ENCODE results near the gene SMDT1.

DNA sequence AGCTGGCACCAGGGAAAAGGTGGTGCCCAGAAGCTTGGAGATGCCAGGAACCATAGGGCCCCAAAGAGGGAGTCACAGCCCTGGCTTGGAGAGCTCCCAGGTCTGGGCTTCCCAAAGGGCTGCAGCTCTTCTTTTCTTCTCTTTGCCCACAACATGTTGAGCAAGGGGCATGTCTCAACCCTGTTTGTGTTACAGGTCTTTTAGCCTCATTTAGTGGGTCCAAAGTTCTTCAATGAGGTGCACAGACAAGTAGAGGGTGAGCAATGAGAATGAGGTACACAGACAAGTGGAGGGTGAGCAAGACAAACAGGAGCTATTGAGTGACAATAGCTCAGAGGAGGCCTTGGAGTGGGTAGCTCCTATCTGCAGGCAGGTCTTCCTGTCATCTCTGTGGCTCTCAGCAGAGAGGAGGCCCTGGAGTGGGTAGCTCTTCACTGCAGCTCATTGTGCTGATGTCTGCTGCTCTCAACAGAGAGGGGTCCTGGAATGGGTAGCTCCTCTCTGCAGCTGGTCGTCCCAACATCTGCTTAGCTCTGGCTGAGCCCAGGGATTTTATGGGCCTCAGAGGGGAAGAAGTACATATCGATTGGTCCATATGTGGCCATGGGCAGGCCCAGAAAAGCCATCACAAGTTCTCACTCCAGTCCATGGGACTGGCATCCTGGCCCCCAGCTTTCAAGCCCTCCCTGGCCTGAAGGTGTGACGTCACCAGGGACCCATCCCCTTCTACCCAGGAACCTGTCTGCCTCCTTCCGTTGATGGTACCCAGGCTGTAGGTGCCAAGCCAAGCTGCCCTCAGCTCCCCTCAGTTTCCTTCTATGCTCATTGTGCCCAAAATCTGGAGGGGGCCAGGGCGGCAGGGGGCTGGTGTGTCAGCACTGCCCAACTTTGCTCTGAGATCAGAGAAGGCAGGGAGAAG, 46.0 kb upstream of the SMDT1 start:
- TF ChIP-seq EZH2phosphoT487 (IDR thresholded peaks at IDR 0.05; ENCODE audit: borderline replicate concordance, low read depth, low read length): no peak
- TF ChIP-seq, protein P1, sequence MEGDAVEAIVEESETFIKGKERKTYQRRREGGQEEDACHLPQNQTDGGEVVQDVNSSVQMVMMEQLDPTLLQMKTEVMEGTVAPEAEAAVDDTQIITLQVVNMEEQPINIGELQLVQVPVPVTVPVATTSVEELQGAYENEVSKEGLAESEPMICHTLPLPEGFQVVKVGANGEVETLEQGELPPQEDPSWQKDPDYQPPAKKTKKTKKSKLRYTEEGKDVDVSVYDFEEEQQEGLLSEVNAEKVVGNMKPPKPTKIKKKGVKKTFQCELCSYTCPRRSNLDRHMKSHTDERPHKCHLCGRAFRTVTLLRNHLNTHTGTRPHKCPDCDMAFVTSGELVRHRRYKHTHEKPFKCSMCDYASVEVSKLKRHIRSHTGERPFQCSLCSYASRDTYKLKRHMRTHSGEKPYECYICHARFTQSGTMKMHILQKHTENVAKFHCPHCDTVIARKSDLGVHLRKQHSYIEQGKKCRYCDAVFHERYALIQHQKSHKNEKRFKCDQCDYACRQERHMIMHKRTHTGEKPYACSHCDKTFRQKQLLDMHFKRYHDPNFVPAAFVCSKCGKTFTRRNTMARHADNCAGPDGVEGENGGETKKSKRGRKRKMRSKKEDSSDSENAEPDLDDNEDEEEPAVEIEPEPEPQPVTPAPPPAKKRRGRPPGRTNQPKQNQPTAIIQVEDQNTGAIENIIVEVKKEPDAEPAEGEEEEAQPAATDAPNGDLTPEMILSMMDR (conservative IDR thresholded peaks at IDR 0.05; ENCODE audit: low read length): no peak
